Fibroblast of lung (primary cell): ENCODE data around the gene AGBL3.

Experiments used
- EZH2 ChIP-seq: IDR thresholded peaks from 2 replicates; pipeline ENCODE4 v1.5.1; 2012; ENCODE audit warnings: low read length, control low read depth, mild to moderate bottlenecking; ENCODE audit errors: missing control alignments
- TF ChIP-seq, protein P1 (sequence below), 2 donors: IDR thresholded peaks in 1 of 2; conservative IDR thresholded peaks in 1 of 2; 1 replicate in 1 of 2; 2 replicates in 1 of 2; pipeline ENCODE4 v1.5.1; 2011 to 2012; ENCODE audit warnings: low read length in 2 of 2, control low read depth in 1 of 2, inconsistent platforms in 1 of 2, low read depth in 1 of 2, mild to moderate bottlenecking in 1 of 2

GRCh38 chr7:135078051-135078450 lies 91.7 kb downstream of the AGBL3 start:
- TF ChIP-seq, protein P1, sequence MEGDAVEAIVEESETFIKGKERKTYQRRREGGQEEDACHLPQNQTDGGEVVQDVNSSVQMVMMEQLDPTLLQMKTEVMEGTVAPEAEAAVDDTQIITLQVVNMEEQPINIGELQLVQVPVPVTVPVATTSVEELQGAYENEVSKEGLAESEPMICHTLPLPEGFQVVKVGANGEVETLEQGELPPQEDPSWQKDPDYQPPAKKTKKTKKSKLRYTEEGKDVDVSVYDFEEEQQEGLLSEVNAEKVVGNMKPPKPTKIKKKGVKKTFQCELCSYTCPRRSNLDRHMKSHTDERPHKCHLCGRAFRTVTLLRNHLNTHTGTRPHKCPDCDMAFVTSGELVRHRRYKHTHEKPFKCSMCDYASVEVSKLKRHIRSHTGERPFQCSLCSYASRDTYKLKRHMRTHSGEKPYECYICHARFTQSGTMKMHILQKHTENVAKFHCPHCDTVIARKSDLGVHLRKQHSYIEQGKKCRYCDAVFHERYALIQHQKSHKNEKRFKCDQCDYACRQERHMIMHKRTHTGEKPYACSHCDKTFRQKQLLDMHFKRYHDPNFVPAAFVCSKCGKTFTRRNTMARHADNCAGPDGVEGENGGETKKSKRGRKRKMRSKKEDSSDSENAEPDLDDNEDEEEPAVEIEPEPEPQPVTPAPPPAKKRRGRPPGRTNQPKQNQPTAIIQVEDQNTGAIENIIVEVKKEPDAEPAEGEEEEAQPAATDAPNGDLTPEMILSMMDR (conservative IDR thresholded peaks at IDR 0.05 in 1 of 2, IDR thresholded peaks at IDR 0.05 in 1 of 2; ENCODE audit: low read depth in 1 of 2, low read length in 2 of 2) = no peak
- no peak for TF ChIP-seq EZH2
